HEK293T (cell line): Measurements from ENCODE around the gene NSD1.

Experiments
- ELF4 ChIP-seq: fragments of 450-650 bp; IDR thresholded peaks from 2 replicates; pipeline ENCODE4 v1.6.1; 2017; ENCODE audit warnings: antibody characterized with exemption
- FOXM1 ChIP-seq: fragments of 450-650 bp; IDR thresholded peaks from 2 replicates; pipeline ENCODE4 v1.6.1; 2017; ENCODE audit warnings: mild to moderate bottlenecking, borderline replicate concordance
- HDGF ChIP-seq: fragments of 450-650 bp; IDR thresholded peaks from 2 replicates; pipeline ENCODE4 v1.6.1; 2017; ENCODE audit warnings: antibody characterized with exemption, borderline replicate concordance
- NFRKB ChIP-seq: fragments of 450-650 bp; IDR thresholded peaks from 2 replicates; pipeline ENCODE4 v1.6.1; 2016; ENCODE audit warnings: mild to moderate bottlenecking, moderate library complexity
- SP1 ChIP-seq: fragments of 450-650 bp; IDR thresholded peaks from 2 replicates; pipeline ENCODE4 v1.6.1; 2017
- SUZ12 ChIP-seq: fragments of 450-650 bp; IDR thresholded peaks from 2 replicates; pipeline ENCODE4 v1.6.1; 2016; ENCODE audit warnings: mild to moderate bottlenecking
- ZNF384 ChIP-seq: fragments of 450-650 bp; IDR thresholded peaks from 2 replicates; pipeline ENCODE4 v1.6.1; 2016
- TF ChIP-seq, protein P1 (sequence below): fragments of 450-650 bp; IDR thresholded peaks from 2 replicates; pipeline ENCODE4 v1.6.1; 2016

DNA sequence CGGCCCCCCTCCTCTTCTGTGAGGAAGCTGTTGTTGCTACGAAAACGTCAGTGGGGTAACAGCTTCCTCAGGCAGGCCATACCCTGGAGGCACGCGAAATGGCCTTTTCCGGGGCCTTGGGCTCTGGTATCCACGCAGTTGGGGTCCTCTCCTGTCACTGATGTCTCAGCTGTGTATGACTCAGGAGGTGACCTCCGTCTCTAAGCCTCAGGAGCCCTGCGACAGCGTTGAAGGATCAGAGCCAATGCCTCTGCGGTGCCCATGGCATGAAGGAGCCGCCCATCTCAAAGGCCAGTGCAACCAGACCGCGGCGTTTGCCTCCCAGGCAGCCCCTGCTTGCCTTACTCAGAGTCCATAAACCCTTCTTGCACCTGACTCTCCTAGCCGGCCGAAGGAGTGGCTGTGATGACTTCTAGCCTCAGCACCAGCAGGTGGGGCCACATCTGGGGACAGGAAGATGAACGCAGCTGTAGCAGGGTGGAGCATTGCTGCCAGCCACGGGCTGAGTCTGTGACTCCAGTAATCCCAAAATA is 179.1 kb downstream of the NSD1 start:
- TF ChIP-seq, protein P1, sequence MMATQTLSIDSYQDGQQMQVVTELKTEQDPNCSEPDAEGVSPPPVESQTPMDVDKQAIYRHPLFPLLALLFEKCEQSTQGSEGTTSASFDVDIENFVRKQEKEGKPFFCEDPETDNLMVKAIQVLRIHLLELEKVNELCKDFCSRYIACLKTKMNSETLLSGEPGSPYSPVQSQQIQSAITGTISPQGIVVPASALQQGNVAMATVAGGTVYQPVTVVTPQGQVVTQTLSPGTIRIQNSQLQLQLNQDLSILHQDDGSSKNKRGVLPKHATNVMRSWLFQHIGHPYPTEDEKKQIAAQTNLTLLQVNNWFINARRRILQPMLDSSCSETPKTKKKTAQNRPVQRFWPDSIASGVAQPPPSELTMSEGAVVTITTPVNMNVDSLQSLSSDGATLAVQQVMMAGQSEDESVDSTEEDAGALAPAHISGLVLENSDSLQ, result no peak
- TF ChIP-seq NFRKB (no peak), SP1 (no peak), FOXM1 (no peak), ZNF384 (no peak), HDGF (0 out of 2 replicates have a peak, but pooled peaks have one; percentile 52), ELF4 (no peak), SUZ12 (no peak)
